Neural cell (in vitro differentiated cells): Measurements from ENCODE around the gene PSMD13.
"Not testable (repeated sequence)": the region's sequence is repeated elsewhere in the genome, so short reads cannot be mapped to it uniquely, and the experiment has no call there.

Experiments
- EP300 ChIP-seq: fragments of 450-650 bp; conservative IDR thresholded peaks from 2 replicates; pipeline ENCODE4 v1.6.1; 2014; ENCODE audit warnings: antibody characterized with exemption, mild to moderate bottlenecking, moderate library complexity; ENCODE audit not compliant: poor library complexity, severe bottlenecking
- REST ChIP-seq: IDR thresholded peaks from 2 replicates; pipeline ENCODE4 v1.6.1; 2012; ENCODE audit warnings: borderline replicate concordance
- SMC3 ChIP-seq: fragments of 450-650 bp; conservative IDR thresholded peaks from 2 replicates; pipeline ENCODE4 v1.6.1; 2014; ENCODE audit warnings: antibody characterized with exemption, mild to moderate bottlenecking, moderate library complexity; ENCODE audit not compliant: poor library complexity
- TF ChIP-seq, protein P1 (sequence below): fragments of 450-650 bp; IDR thresholded peaks from 2 replicates; pipeline ENCODE4 v1.5.1; 2014; ENCODE audit warnings: antibody characterized with exemption, mild to moderate bottlenecking, moderate library complexity; ENCODE audit not compliant: poor library complexity, severe bottlenecking

GRCh38 chr11:191490-192478 lies 45.0 kb upstream of the PSMD13 start:
- TF ChIP-seq, protein P1, sequence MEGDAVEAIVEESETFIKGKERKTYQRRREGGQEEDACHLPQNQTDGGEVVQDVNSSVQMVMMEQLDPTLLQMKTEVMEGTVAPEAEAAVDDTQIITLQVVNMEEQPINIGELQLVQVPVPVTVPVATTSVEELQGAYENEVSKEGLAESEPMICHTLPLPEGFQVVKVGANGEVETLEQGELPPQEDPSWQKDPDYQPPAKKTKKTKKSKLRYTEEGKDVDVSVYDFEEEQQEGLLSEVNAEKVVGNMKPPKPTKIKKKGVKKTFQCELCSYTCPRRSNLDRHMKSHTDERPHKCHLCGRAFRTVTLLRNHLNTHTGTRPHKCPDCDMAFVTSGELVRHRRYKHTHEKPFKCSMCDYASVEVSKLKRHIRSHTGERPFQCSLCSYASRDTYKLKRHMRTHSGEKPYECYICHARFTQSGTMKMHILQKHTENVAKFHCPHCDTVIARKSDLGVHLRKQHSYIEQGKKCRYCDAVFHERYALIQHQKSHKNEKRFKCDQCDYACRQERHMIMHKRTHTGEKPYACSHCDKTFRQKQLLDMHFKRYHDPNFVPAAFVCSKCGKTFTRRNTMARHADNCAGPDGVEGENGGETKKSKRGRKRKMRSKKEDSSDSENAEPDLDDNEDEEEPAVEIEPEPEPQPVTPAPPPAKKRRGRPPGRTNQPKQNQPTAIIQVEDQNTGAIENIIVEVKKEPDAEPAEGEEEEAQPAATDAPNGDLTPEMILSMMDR, result peak; percentile 58
- TF ChIP-seq SMC3, result peak; percentile 54
- TF ChIP-seq EP300, REST: not testable (repeated sequence)
